LNCaP clone FGC (cell line): ENCODE results near the gene GAPVD1.
A peak's percentile ranks its signal among the peaks of the same experiment; 100 is the strongest.

Experiments
- DNase-seq: peaks from one replicate; pipeline ENCODE4 v3.0.0-alpha.2; 2011; ENCODE audit warnings: low read depth
- H3K4me3 ChIP-seq: 2 replicates; pipeline ENCODE4 v1.5.1; 2011; ENCODE audit warnings: mild to moderate bottlenecking, low read depth, low read length, control low read depth
- CTCF ChIP-seq: IDR thresholded peaks from 2 replicates; pipeline ENCODE4 v1.5.1; 2012; ENCODE audit warnings: mild to moderate bottlenecking; ENCODE audit not compliant: control insufficient read depth, insufficient read depth; ENCODE audit errors: extremely low read depth

The GAPVD1 gene

GRCh38 chr9:125406810-125407087 lies 145.1 kb downstream of the GAPVD1 start:
- DNase-seq = no peak
- H3K4me3 ChIP-seq = no peak overlapping the region
- TF ChIP-seq CTCF = no peak

GRCh38 chr9:125407432-125407973 lies 145.9 kb downstream of the GAPVD1 start:
- no peak for DNase-seq
- no peak for TF ChIP-seq CTCF
- H3K4me3 ChIP-seq = peak overlapping the region; percentile 51

GRCh38 chr9:125407974-125408900 lies 146.6 kb downstream of the GAPVD1 start:
- H3K4me3 ChIP-seq = peak overlapping the region; percentile 51
- peak; percentile 91 for TF ChIP-seq CTCF
- DNase-seq = no peak

- no peak overlapping the region for H3K4me3 ChIP-seq
- no peak for TF ChIP-seq CTCF
- DNase-seq = no peak
Observed at GRCh38 chr9:125409217-125409636, 147.6 kb downstream of the GAPVD1 start.

GRCh38 chr9:125409637-125410521 lies 148.3 kb downstream of the GAPVD1 start:
- DNase-seq = no peak
- no peak overlapping the region for H3K4me3 ChIP-seq
- TF ChIP-seq CTCF = no peak

GRCh38 chr9:125410522-125410894 lies 148.9 kb downstream of the GAPVD1 start:
- H3K4me3 ChIP-seq = no peak overlapping the region
- no peak for DNase-seq
- no peak for TF ChIP-seq CTCF
